IPS-18a (cell line): ENCODE data around the gene HERPUD1.
"Not testable (repeated sequence)": the region's sequence is repeated elsewhere in the genome, so short reads cannot be mapped to it uniquely, and the experiment has no call there.

Experiments used
- H3K27ac ChIP-seq: one replicate; pipeline ENCODE4 v1.5.1; 2013; ENCODE audit warnings: low read length
- H3K27me3 ChIP-seq: one replicate; pipeline ENCODE4 v1.6.1; 2013; ENCODE audit warnings: mild to moderate bottlenecking, low read length; ENCODE audit not compliant: control insufficient read depth, insufficient read depth
- H3K36me3 ChIP-seq: one replicate; pipeline ENCODE4 v1.6.1; 2013; ENCODE audit warnings: low read depth, low read length; ENCODE audit not compliant: control insufficient read depth
- H3K4me1 ChIP-seq: one replicate; pipeline ENCODE4 v1.6.1; 2013; ENCODE audit warnings: low read depth, low read length; ENCODE audit not compliant: control insufficient read depth
- H3K4me3 ChIP-seq: one replicate; pipeline ENCODE4 v1.5.1; 2013; ENCODE audit warnings: low read length
- H3K9ac ChIP-seq: one replicate; pipeline ENCODE4 v1.6.1; 2013; ENCODE audit warnings: mild to moderate bottlenecking, low read length, moderate library complexity
- H3K9me3 ChIP-seq: one replicate; pipeline ENCODE4 v1.6.1; 2013; ENCODE audit warnings: low read depth, low read length; ENCODE audit not compliant: control insufficient read depth

Gene HERPUD1

GRCh38 chr16:56988161-56988947 is 56.4 kb downstream of the HERPUD1 start:
- H3K36me3 ChIP-seq = no peaks in the 10 kb centered on the region
- H3K27me3 ChIP-seq = peaks cover 37% of the 10 kb centered on the region
- no peak overlapping the region for H3K27ac ChIP-seq
- H3K4me3 ChIP-seq = peak overlapping the region; percentile 64
- H3K4me1 ChIP-seq = peaks cover 9% of the 10 kb centered on the region
- no peaks in the 10 kb centered on the region for H3K9me3 ChIP-seq
- no peak overlapping the region for H3K9ac ChIP-seq

GRCh38 chr16:56988948-56989945 is 57.3 kb downstream of the HERPUD1 start, which contains the start of gene NLRC5:
TSS of gene NLRC5 (plus strand) at chr16:56989557. CDS start at chr16:57020713, 31,156 bp downstream.
- H3K27ac ChIP-seq = no peak within 1 kb of the TSS
- H3K27me3 ChIP-seq = peaks cover 37% of the 10 kb centered on the region
- no peaks in the 10 kb centered on the region for H3K9me3 ChIP-seq
- H3K4me1 ChIP-seq = peaks cover 6% of the 10 kb centered on the region
- no peaks in the 10 kb centered on the region for H3K36me3 ChIP-seq
- H3K9ac ChIP-seq = peak within 1 kb of the TSS; percentile 42
- peak within 1 kb of the TSS; percentile 64 for H3K4me3 ChIP-seq

- Histone ChIP-seq H3K27ac (no peak overlapping the region), H3K4me3 (peak overlapping the region; percentile 64), H3K9ac (no peak overlapping the region), H3K4me1 (peaks cover 6% of the 10 kb centered on the region), H3K27me3 (peaks cover 37% of the 10 kb centered on the region), H3K36me3 (no peaks in the 10 kb centered on the region), H3K9me3 (no peaks in the 10 kb centered on the region)
Measured at GRCh38 chr16:56989988-56990387, 58.0 kb downstream of the HERPUD1 start.

GRCh38 chr16:56990407-56991286 is 58.7 kb downstream of the HERPUD1 start:
- peaks cover 6% of the 10 kb centered on the region for H3K4me1 ChIP-seq
- H3K36me3 ChIP-seq = no peaks in the 10 kb centered on the region
- H3K27me3 ChIP-seq = peaks cover 37% of the 10 kb centered on the region
- H3K27ac ChIP-seq = no peak overlapping the region
- H3K9me3 ChIP-seq = no peaks in the 10 kb centered on the region
- no peak overlapping the region for H3K9ac ChIP-seq
- no peak overlapping the region for H3K4me3 ChIP-seq

DNA sequence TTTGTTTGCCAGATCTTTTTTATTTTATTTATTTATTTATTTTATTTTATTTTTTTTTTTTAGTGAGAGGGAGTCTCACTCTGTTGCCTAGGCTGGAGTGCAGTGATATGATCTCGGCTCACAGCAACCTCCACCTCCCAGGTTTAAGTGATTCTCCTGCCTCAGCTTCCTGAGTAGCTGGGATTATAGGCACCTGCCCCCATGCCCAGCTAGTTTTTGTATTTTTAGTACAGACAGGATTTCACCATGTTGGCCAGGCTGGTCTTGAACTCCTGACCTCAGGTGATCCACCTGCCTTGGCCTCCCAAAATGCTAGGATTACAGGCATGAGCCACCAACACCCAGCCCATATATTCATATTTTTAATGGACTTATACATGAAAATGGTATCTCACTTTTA is 60.5 kb downstream of the HERPUD1 start:
- not testable (repeated sequence) for H3K4me1 ChIP-seq, H3K27ac ChIP-seq, H3K36me3 ChIP-seq, H3K9me3 ChIP-seq, H3K9ac ChIP-seq, H3K4me3 ChIP-seq
- peaks cover 37% of the 10 kb centered on the region for H3K27me3 ChIP-seq

GRCh38 chr16:56993204-56993603 is 61.3 kb downstream of the HERPUD1 start:
- H3K27me3 ChIP-seq = peaks cover 31% of the 10 kb centered on the region
- no peaks in the 10 kb centered on the region for H3K36me3 ChIP-seq
- H3K4me3 ChIP-seq = no peak overlapping the region
- no peak overlapping the region for H3K27ac ChIP-seq
- H3K4me1 ChIP-seq = peaks cover 6% of the 10 kb centered on the region
- H3K9me3 ChIP-seq = no peaks in the 10 kb centered on the region
- no peak overlapping the region for H3K9ac ChIP-seq

GRCh38 chr16:56994311-56994710 is 62.4 kb downstream of the HERPUD1 start:
- H3K27ac ChIP-seq = no peak overlapping the region

More at GRCh38 chr16:56994311-56994710, 62.4 kb downstream of the HERPUD1 start:
- no peak overlapping the region for H3K4me3 ChIP-seq
- H3K4me1 ChIP-seq = peaks cover 6% of the 10 kb centered on the region
- H3K9me3 ChIP-seq = no peaks in the 10 kb centered on the region
- no peak overlapping the region for H3K9ac ChIP-seq
- no peaks in the 10 kb centered on the region for H3K36me3 ChIP-seq
- peaks cover 20% of the 10 kb centered on the region for H3K27me3 ChIP-seq
